ENCODE results near the gene DISC1.
A peak's percentile ranks its signal among the peaks of the same experiment; 100 is the strongest.
"Not testable (repeated sequence)": the region's sequence is repeated elsewhere in the genome, so short reads cannot be mapped to it uniquely, and the experiment has no call there.

DISC1 gene

GRCh38 chr1:231779081-231779480 is 152.5 kb downstream of the DISC1 start:
- DNase-seq, result no peak

GRCh38 chr1:231781892-231782291 is 155.3 kb downstream of the DISC1 start:
- no peak for DNase-seq

GRCh38 chr1:231785073-231785472 is 158.5 kb downstream of the DISC1 start:
- DNase-seq, result not testable (repeated sequence)

GRCh38 chr1:231786126-231786525 is 159.5 kb downstream of the DISC1 start:
- DNase-seq, result no peak

GRCh38 chr1:231792634-231793033 is 166.0 kb downstream of the DISC1 start:
- DNase-seq, result no peak

GRCh38 chr1:231793893-231794292 is 167.3 kb downstream of the DISC1 start:
- no peak for DNase-seq

- DNase-seq, result no peak
Measured at GRCh38 chr1:231796141-231796540, 169.6 kb downstream of the DISC1 start.

- DNase-seq, result no peak
Measured at GRCh38 chr1:231799363-231799986, 172.9 kb downstream of the DISC1 start.

- no peak for DNase-seq
Measured at GRCh38 chr1:231800108-231800507, 173.5 kb downstream of the DISC1 start.

GRCh38 chr1:231801042-231801585 is 174.5 kb downstream of the DISC1 start:
- DNase-seq, result no peak

GRCh38 chr1:231803353-231803752 is 176.8 kb downstream of the DISC1 start:
- DNase-seq, result no peak

- DNase-seq, result peak; percentile 20
Measured at GRCh38 chr1:231806623-231807495, 180.3 kb downstream of the DISC1 start.

- no peak for DNase-seq
Measured at GRCh38 chr1:231807541-231807940, 181.0 kb downstream of the DISC1 start.

- no peak for DNase-seq
Measured at GRCh38 chr1:231808116-231808515, 181.5 kb downstream of the DISC1 start.

- no peak for DNase-seq
Measured at GRCh38 chr1:231808990-231809389, 182.4 kb downstream of the DISC1 start.

GRCh38 chr1:231810415-231810814 is 183.8 kb downstream of the DISC1 start:
- no peak for DNase-seq

GRCh38 chr1:231814021-231814420 is 187.4 kb downstream of the DISC1 start:
- no peak for DNase-seq

- DNase-seq, result no peak
Measured at GRCh38 chr1:231814521-231814920, 187.9 kb downstream of the DISC1 start.

GRCh38 chr1:231817801-231818200 is 191.2 kb downstream of the DISC1 start:
- no peak for DNase-seq

GRCh38 chr1:231818337-231818736 is 191.7 kb downstream of the DISC1 start:
- DNase-seq, result no peak

GRCh38 chr1:231821281-231821680 is 194.7 kb downstream of the DISC1 start:
- DNase-seq, result no peak

- DNase-seq, result no peak
Measured at GRCh38 chr1:231822041-231822440, 195.5 kb downstream of the DISC1 start.

GRCh38 chr1:231826566-231826965 is 200.0 kb downstream of the DISC1 start:
- no peak for DNase-seq
